Neural cell (in vitro differentiated cells): Measurements from ENCODE around the gene NPHP4. TPM values are rescaled to one million over a fixed set of nuclear protein-coding genes. Genes with fewer than 3 reads are reported as not detected.

Experiments
- H2AFZ ChIP-seq: fragments of 200-600, 300-800 bp; sonication (generic), shearing (Covaris generic); 2 replicates; pipeline ENCODE4 v1.6.0; 2014; ENCODE audit warnings: low read depth, mild to moderate bottlenecking, antibody characterized with exemption, low read length, moderate library complexity
- H3F3A ChIP-seq: fragments of 200-600 bp; shearing (Covaris generic); 2 replicates; pipeline ENCODE4 v1.6.1; 2016; ENCODE audit warnings: mild to moderate bottlenecking, moderate library complexity, mixed read lengths, antibody characterized with exemption, low read length; ENCODE audit not compliant: insufficient read depth, poor library complexity, severe bottlenecking
- H3K27ac ChIP-seq: fragments of 200-600, 300-800 bp; sonication (generic), shearing (Covaris generic); 2 replicates; pipeline ENCODE4 v1.5.1; 2014; ENCODE audit warnings: mild to moderate bottlenecking, low read length, moderate library complexity
- H3K27me3 ChIP-seq: fragments of 300-800, 200-600 bp; sonication (generic), shearing (Covaris generic); 2 replicates; pipeline ENCODE4 v1.6.0; 2014; ENCODE audit warnings: mild to moderate bottlenecking, low read depth, low read length, moderate library complexity; ENCODE audit not compliant: insufficient read depth
- H3K36me3 ChIP-seq: fragments of 300-800, 200-600 bp; sonication (generic), shearing (Covaris generic); 2 replicates; pipeline ENCODE4 v1.5.1; 2014; ENCODE audit warnings: mild to moderate bottlenecking, antibody characterized with exemption, low read length, moderate library complexity; ENCODE audit not compliant: insufficient read depth
- H3K4me2 ChIP-seq: fragments of 300-800, 200-600 bp; sonication (generic), shearing (Covaris generic); 2 replicates; pipeline ENCODE4 v1.6.0; 2014; ENCODE audit warnings: mild to moderate bottlenecking, low read length
- H3K4me3 ChIP-seq: fragments of 300-800, 200-600 bp; sonication (generic), shearing (Covaris generic); 2 replicates; pipeline ENCODE4 v1.5.1; 2014; ENCODE audit warnings: mild to moderate bottlenecking, low read length, moderate library complexity
- H3K79me2 ChIP-seq: fragments of 200-600 bp; shearing (Covaris generic); replicated peaks from 2 replicates; pipeline ENCODE4 v1.6.0; 2014; ENCODE audit warnings: mild to moderate bottlenecking, low read length, moderate library complexity; ENCODE audit not compliant: insufficient read depth
- H3K9ac ChIP-seq: fragments of 300-800, 200-600 bp; sonication (generic), shearing (Covaris generic); 2 replicates; pipeline ENCODE4 v1.6.1; 2016; ENCODE audit warnings: mild to moderate bottlenecking, low read length, mixed read lengths
- H3K9me2 ChIP-seq: fragments of 200-600 bp; shearing (Covaris generic); 2 replicates; pipeline ENCODE4 v1.6.1; 2016; ENCODE audit warnings: mild to moderate bottlenecking, low read length, mixed read lengths; ENCODE audit not compliant: insufficient read depth
- H3K9me3 ChIP-seq: fragments of 200-600, 300-800 bp; sonication (generic), shearing (Covaris generic); 2 replicates; pipeline ENCODE4 v1.6.1; 2016; ENCODE audit warnings: mild to moderate bottlenecking, mixed run types, low read length, moderate library complexity, mixed read lengths
- H4K20me1 ChIP-seq: fragments of 200-600 bp; shearing (Covaris generic); 2 replicates; pipeline ENCODE4 v1.6.1; 2016; ENCODE audit warnings: mild to moderate bottlenecking, mixed run types; ENCODE audit not compliant: insufficient read depth
- EP300 ChIP-seq: fragments of 450-650 bp; conservative IDR thresholded peaks from 2 replicates; pipeline ENCODE4 v1.6.1; 2014; ENCODE audit warnings: antibody characterized with exemption, mild to moderate bottlenecking, moderate library complexity; ENCODE audit not compliant: poor library complexity, severe bottlenecking
- EZH2 ChIP-seq: fragments of 200-600, 300-800 bp; shearing (Covaris generic), sonication (generic); IDR thresholded peaks from 2 replicates; pipeline ENCODE4 v1.6.1; 2014; ENCODE audit warnings: antibody characterized with exemption, low read length, borderline replicate concordance, mild to moderate bottlenecking; ENCODE audit not compliant: insufficient read depth, poor library complexity, severe bottlenecking
- MXI1 ChIP-seq: fragments of 450-650 bp; conservative IDR thresholded peaks from 2 replicates; pipeline ENCODE4 v1.6.1; 2014; ENCODE audit warnings: antibody characterized with exemption, mild to moderate bottlenecking; ENCODE audit not compliant: poor library complexity, severe bottlenecking
- POLR2AphosphoS5 ChIP-seq: IDR thresholded peaks from 2 replicates; pipeline ENCODE4 v1.6.1; 2012
- RAD21 ChIP-seq: fragments of 450-650 bp; conservative IDR thresholded peaks from 2 replicates; pipeline ENCODE4 v1.6.1; 2014; ENCODE audit warnings: antibody characterized with exemption, mild to moderate bottlenecking, moderate library complexity
- SMC3 ChIP-seq: fragments of 450-650 bp; conservative IDR thresholded peaks from 2 replicates; pipeline ENCODE4 v1.6.1; 2014; ENCODE audit warnings: antibody characterized with exemption, mild to moderate bottlenecking, moderate library complexity; ENCODE audit not compliant: poor library complexity
- TAF1 ChIP-seq: IDR thresholded peaks from 2 replicates; pipeline ENCODE4 v1.6.1; 2012; ENCODE audit warnings: low read depth
- polyA plus RNA-seq: library from polyadenylated mRNA; depleted of rRNA; stranded (reverse); fragments of >200 nt; gene quantifications from 2 replicates; pipeline ENCODE4 v1.2.3, GENCODE V29; 2014
- TF ChIP-seq, protein P1 (sequence below): fragments of 450-650 bp; IDR thresholded peaks from 2 replicates; pipeline ENCODE4 v1.5.1; 2014; ENCODE audit warnings: antibody characterized with exemption, mild to moderate bottlenecking, moderate library complexity; ENCODE audit not compliant: poor library complexity, severe bottlenecking
- TF ChIP-seq, protein P2 (sequence below): IDR thresholded peaks from 2 replicates; pipeline ENCODE4 v1.6.1; 2012; ENCODE audit warnings: borderline replicate concordance

NPHP4 gene
- polyA plus RNA-seq, 1 donor from 2014 or later = 17.1 TPM

DNA sequence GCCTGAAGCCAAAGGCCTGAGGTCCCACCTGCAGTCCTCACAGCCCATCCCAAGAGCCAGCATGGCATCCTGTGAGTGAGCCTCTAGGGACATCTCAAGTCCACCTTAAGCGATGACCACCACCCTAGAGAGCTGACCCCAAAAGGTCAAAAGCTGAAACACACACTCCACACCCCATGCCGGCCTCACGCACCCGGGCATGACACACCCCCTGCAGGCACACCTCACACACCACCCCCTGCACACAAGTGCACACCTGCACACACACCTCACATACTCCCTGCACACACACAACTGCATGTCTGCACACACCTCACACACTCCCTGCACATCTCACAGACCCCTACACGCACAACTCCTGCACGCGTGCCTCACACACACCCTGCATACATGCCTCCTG lies 118.7 kb downstream of the NPHP4 start:
- Histone ChIP-seq H3K79me2 (no peaks in the 10 kb centered on the region), H2AFZ (no peak overlapping the region), H3K4me3 (no peak overlapping the region), H3K9me2 (no peaks in the 10 kb centered on the region), H3K36me3 (peaks cover 5% of the 10 kb centered on the region), H3K4me2 (no peak overlapping the region), H3K27me3 (no peaks in the 10 kb centered on the region), H3K27ac (no peak overlapping the region), H3K9me3 (no peaks in the 10 kb centered on the region), H3F3A (no peaks in the 10 kb centered on the region), H3K9ac (no peak overlapping the region), H4K20me1 (no peaks in the 10 kb centered on the region)
- no peak for TF ChIP-seq RAD21
- TF ChIP-seq MXI1 = no peak
- TF ChIP-seq, protein P1, sequence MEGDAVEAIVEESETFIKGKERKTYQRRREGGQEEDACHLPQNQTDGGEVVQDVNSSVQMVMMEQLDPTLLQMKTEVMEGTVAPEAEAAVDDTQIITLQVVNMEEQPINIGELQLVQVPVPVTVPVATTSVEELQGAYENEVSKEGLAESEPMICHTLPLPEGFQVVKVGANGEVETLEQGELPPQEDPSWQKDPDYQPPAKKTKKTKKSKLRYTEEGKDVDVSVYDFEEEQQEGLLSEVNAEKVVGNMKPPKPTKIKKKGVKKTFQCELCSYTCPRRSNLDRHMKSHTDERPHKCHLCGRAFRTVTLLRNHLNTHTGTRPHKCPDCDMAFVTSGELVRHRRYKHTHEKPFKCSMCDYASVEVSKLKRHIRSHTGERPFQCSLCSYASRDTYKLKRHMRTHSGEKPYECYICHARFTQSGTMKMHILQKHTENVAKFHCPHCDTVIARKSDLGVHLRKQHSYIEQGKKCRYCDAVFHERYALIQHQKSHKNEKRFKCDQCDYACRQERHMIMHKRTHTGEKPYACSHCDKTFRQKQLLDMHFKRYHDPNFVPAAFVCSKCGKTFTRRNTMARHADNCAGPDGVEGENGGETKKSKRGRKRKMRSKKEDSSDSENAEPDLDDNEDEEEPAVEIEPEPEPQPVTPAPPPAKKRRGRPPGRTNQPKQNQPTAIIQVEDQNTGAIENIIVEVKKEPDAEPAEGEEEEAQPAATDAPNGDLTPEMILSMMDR = no peak
- no peak for TF ChIP-seq EP300
- TF ChIP-seq, protein P2, sequence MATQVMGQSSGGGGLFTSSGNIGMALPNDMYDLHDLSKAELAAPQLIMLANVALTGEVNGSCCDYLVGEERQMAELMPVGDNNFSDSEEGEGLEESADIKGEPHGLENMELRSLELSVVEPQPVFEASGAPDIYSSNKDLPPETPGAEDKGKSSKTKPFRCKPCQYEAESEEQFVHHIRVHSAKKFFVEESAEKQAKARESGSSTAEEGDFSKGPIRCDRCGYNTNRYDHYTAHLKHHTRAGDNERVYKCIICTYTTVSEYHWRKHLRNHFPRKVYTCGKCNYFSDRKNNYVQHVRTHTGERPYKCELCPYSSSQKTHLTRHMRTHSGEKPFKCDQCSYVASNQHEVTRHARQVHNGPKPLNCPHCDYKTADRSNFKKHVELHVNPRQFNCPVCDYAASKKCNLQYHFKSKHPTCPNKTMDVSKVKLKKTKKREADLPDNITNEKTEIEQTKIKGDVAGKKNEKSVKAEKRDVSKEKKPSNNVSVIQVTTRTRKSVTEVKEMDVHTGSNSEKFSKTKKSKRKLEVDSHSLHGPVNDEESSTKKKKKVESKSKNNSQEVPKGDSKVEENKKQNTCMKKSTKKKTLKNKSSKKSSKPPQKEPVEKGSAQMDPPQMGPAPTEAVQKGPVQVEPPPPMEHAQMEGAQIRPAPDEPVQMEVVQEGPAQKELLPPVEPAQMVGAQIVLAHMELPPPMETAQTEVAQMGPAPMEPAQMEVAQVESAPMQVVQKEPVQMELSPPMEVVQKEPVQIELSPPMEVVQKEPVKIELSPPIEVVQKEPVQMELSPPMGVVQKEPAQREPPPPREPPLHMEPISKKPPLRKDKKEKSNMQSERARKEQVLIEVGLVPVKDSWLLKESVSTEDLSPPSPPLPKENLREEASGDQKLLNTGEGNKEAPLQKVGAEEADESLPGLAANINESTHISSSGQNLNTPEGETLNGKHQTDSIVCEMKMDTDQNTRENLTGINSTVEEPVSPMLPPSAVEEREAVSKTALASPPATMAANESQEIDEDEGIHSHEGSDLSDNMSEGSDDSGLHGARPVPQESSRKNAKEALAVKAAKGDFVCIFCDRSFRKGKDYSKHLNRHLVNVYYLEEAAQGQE = no peak
- TF ChIP-seq SMC3 = no peak
- no peak for TF ChIP-seq TAF1
- TF ChIP-seq POLR2AphosphoS5 = no peak
- TF ChIP-seq EZH2 = no peak

DNA sequence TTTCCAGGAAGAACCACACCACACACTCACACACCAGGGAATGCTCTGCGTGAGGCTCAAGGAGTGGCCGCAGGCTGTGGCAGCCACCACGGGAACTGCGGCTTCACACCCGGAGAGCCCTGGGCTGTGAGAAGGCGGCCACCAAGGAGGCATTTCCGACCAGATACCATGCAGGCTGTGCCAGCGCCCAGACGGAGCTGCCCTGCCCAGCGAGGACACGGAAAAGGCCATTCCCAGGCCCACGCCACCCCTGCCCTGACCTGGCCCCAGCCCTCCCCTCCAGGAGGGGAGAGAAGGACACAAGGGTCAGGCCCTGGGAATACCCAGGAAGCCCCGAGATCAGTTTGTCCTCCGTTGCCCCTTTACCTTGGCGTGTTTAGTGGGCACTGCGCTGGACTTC lies 119.3 kb downstream of the NPHP4 start:
- H3K9ac ChIP-seq = no peak overlapping the region
- H3K9me2 ChIP-seq = no peaks in the 10 kb centered on the region
- H3F3A ChIP-seq = no peaks in the 10 kb centered on the region
- H3K79me2 ChIP-seq = no peaks in the 10 kb centered on the region
- H3K36me3 ChIP-seq = peaks cover 5% of the 10 kb centered on the region
- H4K20me1 ChIP-seq = no peaks in the 10 kb centered on the region
- no peak overlapping the region for H3K27ac ChIP-seq
- no peaks in the 10 kb centered on the region for H3K9me3 ChIP-seq
- TF ChIP-seq EP300 = no peak
- TF ChIP-seq, protein P1 = no peak
- TF ChIP-seq MXI1 = no peak
- no peak for TF ChIP-seq SMC3
- no peak for TF ChIP-seq POLR2AphosphoS5
- TF ChIP-seq TAF1 = no peak
- TF ChIP-seq RAD21 = no peak
- no peaks in the 10 kb centered on the region for H3K27me3 ChIP-seq
- no peak overlapping the region for H3K4me2 ChIP-seq
- H2AFZ ChIP-seq = no peak overlapping the region
- no peak overlapping the region for H3K4me3 ChIP-seq
